DOHH2 (cell line): ENCODE data around the gene SKAP1.

Experiments
- EZH2phosphoT487 ChIP-seq: fragments of 200-600 bp; sonication (generic); IDR thresholded peaks from 2 replicates; pipeline ENCODE4 v1.6.1; 2017; ENCODE audit warnings: borderline replicate concordance, mild to moderate bottlenecking, antibody characterized with exemption, low read length, moderate library complexity, mixed read lengths
- TF ChIP-seq, protein P1 (sequence below): fragments of 200-600 bp; sonication (generic); IDR thresholded peaks from one replicate; pipeline ENCODE4 v1.5.1; 2014; ENCODE audit warnings: antibody characterized with exemption, mild to moderate bottlenecking, low read depth, low read length; ENCODE audit not compliant: poor library complexity, severe bottlenecking

GRCh38 chr17:48295362-48296288 lies 134.4 kb downstream of the SKAP1 start:
- TF ChIP-seq, protein P1, sequence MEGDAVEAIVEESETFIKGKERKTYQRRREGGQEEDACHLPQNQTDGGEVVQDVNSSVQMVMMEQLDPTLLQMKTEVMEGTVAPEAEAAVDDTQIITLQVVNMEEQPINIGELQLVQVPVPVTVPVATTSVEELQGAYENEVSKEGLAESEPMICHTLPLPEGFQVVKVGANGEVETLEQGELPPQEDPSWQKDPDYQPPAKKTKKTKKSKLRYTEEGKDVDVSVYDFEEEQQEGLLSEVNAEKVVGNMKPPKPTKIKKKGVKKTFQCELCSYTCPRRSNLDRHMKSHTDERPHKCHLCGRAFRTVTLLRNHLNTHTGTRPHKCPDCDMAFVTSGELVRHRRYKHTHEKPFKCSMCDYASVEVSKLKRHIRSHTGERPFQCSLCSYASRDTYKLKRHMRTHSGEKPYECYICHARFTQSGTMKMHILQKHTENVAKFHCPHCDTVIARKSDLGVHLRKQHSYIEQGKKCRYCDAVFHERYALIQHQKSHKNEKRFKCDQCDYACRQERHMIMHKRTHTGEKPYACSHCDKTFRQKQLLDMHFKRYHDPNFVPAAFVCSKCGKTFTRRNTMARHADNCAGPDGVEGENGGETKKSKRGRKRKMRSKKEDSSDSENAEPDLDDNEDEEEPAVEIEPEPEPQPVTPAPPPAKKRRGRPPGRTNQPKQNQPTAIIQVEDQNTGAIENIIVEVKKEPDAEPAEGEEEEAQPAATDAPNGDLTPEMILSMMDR: no peak
- TF ChIP-seq EZH2phosphoT487: no peak
